GM12878 (cell line): ENCODE measurements around the gene SSU72. TPM values are rescaled to one million over a fixed set of nuclear protein-coding genes. Genes with fewer than 3 reads are reported as not detected.
"Not testable (repeated sequence)": the region's sequence is repeated elsewhere in the genome, so short reads cannot be mapped to it uniquely, and the experiment has no call there.

Experiments used
- ATAC-seq: fragments of 200-7000 bp; cut with Tn5 transposase; 3 replicates; pipeline ENCODE4 v1.9.1; 2020; ENCODE audit warnings: mild to moderate bottlenecking, moderate library complexity
- BruUV-seq: library from RNA; stranded (reverse); fragments of 400-500 nt; replicated peaks from 2 replicates; lab custom pipeline; 2021; lab: Mats Ljungman, UMichigan
- CTCF ChIA-PET: fragments of 300-600 bp; sonication (Branson Sonifier 250); formaldehyde crosslinking; extraction: SDS; loops from one replicate; lab custom pipeline; 2021; ENCODE audit warnings: inconsistent platforms; lab: Yijun Ruan, JAX
- POLR2A ChIA-PET: fragments of 350-600 bp; formaldehyde crosslinking; extraction: SDS; loops from one replicate; lab custom pipeline; 2021; ENCODE audit warnings: inconsistent platforms; lab: Charles Lee
- RAD21 ChIA-PET: fragments of 300-600 bp; sonication (Branson Sonifier 250); formaldehyde crosslinking; loops from one replicate; lab custom pipeline; 2023; ENCODE audit warnings: antibody characterized with exemption; ENCODE audit not compliant: unreplicated experiment; lab: Charles Lee
- SMC1A ChIA-PET: fragments of 300-600 bp; sonication (Branson Sonifier 250); formaldehyde crosslinking; loops from one replicate; lab custom pipeline; 2023; ENCODE audit not compliant: unreplicated experiment, uncharacterized antibody; lab: Charles Lee
- DNase-seq: peaks from one replicate; pipeline ENCODE4 v3.0.0-alpha.2; 2011; ENCODE audit warnings: low read depth, low spot score
- FAIRE-seq: peaks from 3 replicates; lab custom pipeline; 2011; peaks lifted over from hg19 to GRCh38; lab: Jason Lieb, UNC
- H2AFZ ChIP-seq: 2 replicates; pipeline ENCODE4 v1.6.0; 2011; ENCODE audit warnings: low read depth, low read length, control low read depth; ENCODE audit not compliant: control insufficient read depth
- H3K27ac ChIP-seq: 2 replicates; pipeline ENCODE4 v1.5.1; 2011; ENCODE audit warnings: control low read depth; ENCODE audit not compliant: control insufficient read depth, insufficient read depth
- H3K27me3 ChIP-seq, 2 experiments: replicated peaks in 1 of 2; 2 replicates each; pipeline versions ENCODE4 v1.6.0 to v1.6.1; 2011; ENCODE audit warnings: low read length in 1 of 2; ENCODE audit not compliant: control insufficient read depth in 2 of 2, insufficient read depth in 2 of 2
- H3K36me3 ChIP-seq, 2 experiments: 2 replicates each; pipeline ENCODE4 v1.5.1; 2011; ENCODE audit warnings: low read length in 1 of 2; ENCODE audit not compliant: control insufficient read depth in 2 of 2, insufficient read depth in 2 of 2
- H3K4me1 ChIP-seq: 2 replicates; pipeline ENCODE4 v1.6.1; 2011; ENCODE audit warnings: mild to moderate bottlenecking, low read length, moderate library complexity, mixed read lengths; ENCODE audit not compliant: control insufficient read depth, insufficient read depth
- H3K4me2 ChIP-seq: 2 replicates; pipeline ENCODE4 v1.6.0; 2011; ENCODE audit warnings: control low read depth; ENCODE audit not compliant: control insufficient read depth, insufficient read depth
- H3K4me3 ChIP-seq: fragments of 200-600 bp; sonication (generic); 2 replicates; pipeline ENCODE4 v1.5.1; 2016
- H3K79me2 ChIP-seq: 2 replicates; pipeline ENCODE4 v1.6.0; 2011; ENCODE audit warnings: low read length; ENCODE audit not compliant: control insufficient read depth, insufficient read depth
- H3K9ac ChIP-seq: 2 replicates; pipeline ENCODE4 v1.8.0; 2011; ENCODE audit warnings: low read length, control low read depth, mixed read lengths; ENCODE audit not compliant: control insufficient read depth, insufficient read depth
- H3K9me3 ChIP-seq: replicated peaks from 3 replicates; pipeline ENCODE4 v1.5.1; 2011; ENCODE audit warnings: mild to moderate bottlenecking, low read length; ENCODE audit not compliant: control insufficient read depth, insufficient read depth
- H4K20me1 ChIP-seq: 2 replicates; pipeline ENCODE4 v1.6.0; 2011; ENCODE audit not compliant: control insufficient read depth, insufficient read depth
- DPF2 ChIP-seq: fragments of 450-650 bp; IDR thresholded peaks from 2 replicates; pipeline ENCODE4 v1.6.1; 2017; ENCODE audit warnings: mild to moderate bottlenecking
- POLR2A ChIP-seq: IDR thresholded peaks from 2 replicates; pipeline ENCODE4 v1.6.1; 2011; ENCODE audit warnings: low read depth, mild to moderate bottlenecking, low read length
- WGBS: methylation state at CpG from one replicate; pipeline ENCODE4 v1.1.6; 2016; ENCODE audit warnings: low lambda C conversion rate; ENCODE audit not compliant: insufficient replicate concordance, insufficient coverage; ENCODE audit errors: missing lambda C conversion rate; 5-methylcytosine and 5-hydroxymethylcytosine counted together
- in situ Hi-C: fragments of 300-500 bp; cut with MboI; formaldehyde crosslinking; loops from 9 replicates; pipeline ENCODE4 v1.14.3; 2018; ENCODE audit warnings: mixed read lengths
- intact Hi-C: fragments of 100-400 bp; cut with micrococcal nuclease; formaldehyde crosslinking; loops from one replicate; pipeline ENCODE4 v1.14.2; 2022; ENCODE audit not compliant: unreplicated experiment
- polyA plus RNA-seq, 11 experiments: library from polyadenylated mRNA; depleted of rRNA in 4 of 11; unstranded in 6 of 11; stranded (reverse) in 5 of 11; fragments of >200 nt; fragmentation: Nextera tagmentation in 4 of 11; fragmentation: Illumina TruSeq in 1 of 11; extraction: Ambion mirVana in 4 of 11; extraction: Trizol in 1 of 11; gene quantifications; 1 replicate in 1 of 11; 2 replicates in 10 of 11; pipeline versions ENCODE4 v1.2.1 to v1.2.3, GENCODE V29; 2011 to 2016; ENCODE audit warnings: inconsistent platforms in 2 of 11, missing spikeins in 2 of 11, low read depth in 1 of 11
- total RNA-seq, 4 experiments: library from RNA; depleted of rRNA in 3 of 4; stranded (reverse); fragments of >200 nt in 3 of 4; fragmentation: Illumina TruSeq in 1 of 4; extraction: Trizol in 1 of 4; gene quantifications; 2 replicates each; pipeline versions ENCODE4 v1.2.1 to v1.2.3, GENCODE V29; 2013 to 2021
- TF ChIP-seq, protein P1 (sequence below): fragments of 450-650 bp; IDR thresholded peaks from 2 replicates; pipeline ENCODE4 v1.6.1; 2016; ENCODE audit warnings: mild to moderate bottlenecking

The SSU72 gene
- total and polyA plus RNA-seq, 10 of the 15 experiments (the other 5 are each of a cell fraction or from before 2014, with no cell fraction given) = 28.6 to 172 (median 67.7) TPM

GRCh38 chr1:1556961-1557360, 17.7 kb downstream of the SSU72 start:
- SMC1A ChIA-PET = interaction anchor here (1.4 kb wide), 1 partner anchor 9 kb away, joined by 4 read pairs; no protein-coding TSS in a partner anchor
- FAIRE-seq, H3K4me2 ChIP-seq, H3K79me2 ChIP-seq, H3K9me3 ChIP-seq, RAD21 ChIA-PET, H3K4me1 ChIP-seq, ATAC-seq, H3K9ac ChIP-seq, BruUV-seq, H4K20me1 ChIP-seq, H3K27me3 ChIP-seq, H3K4me3 ChIP-seq, H2AFZ ChIP-seq, H3K36me3 ChIP-seq, H3K27ac ChIP-seq, DNase-seq, CTCF ChIA-PET, in situ Hi-C loops, intact Hi-C loops, POLR2A ChIA-PET: not testable (repeated sequence)
- WGBS = 79% methylated on average over 11 of the region's 11 CpGs

DNA sequence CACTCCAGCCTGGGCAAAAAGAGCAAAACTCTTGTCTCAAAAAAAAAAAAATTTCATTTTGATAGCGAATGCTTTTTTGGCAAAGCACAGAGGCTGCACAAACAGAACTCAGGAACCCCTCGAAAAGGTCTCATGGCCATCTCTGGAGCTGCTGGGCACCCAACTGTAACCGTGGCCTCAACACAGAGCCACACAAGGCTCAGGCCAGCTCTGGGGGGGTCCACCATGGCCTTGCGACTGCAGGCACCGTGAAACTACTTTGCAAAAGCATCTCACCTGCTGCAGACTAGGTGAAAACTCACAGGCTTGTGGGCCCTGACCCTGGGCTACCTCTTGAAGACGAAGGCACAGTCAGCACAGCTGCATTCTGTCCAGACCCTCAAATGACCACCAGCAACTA, 18.2 kb downstream of the SSU72 start:
- Histone ChIP-seq H3K4me3 (no peak overlapping the region), H3K36me3 (peaks cover 3 to 4% of the 10 kb centered on the region in 2 experiments; a peak in 3 of 4 replicates), H3K4me2 (no peak overlapping the region), H3K4me1 (no peaks in the 10 kb centered on the region), H3K9ac (no peak overlapping the region), H3K9me3 (no peaks in the 10 kb centered on the region), H4K20me1 (no peaks in the 10 kb centered on the region)
- POLR2A ChIA-PET = no interaction called here
- TF ChIP-seq, protein P1, sequence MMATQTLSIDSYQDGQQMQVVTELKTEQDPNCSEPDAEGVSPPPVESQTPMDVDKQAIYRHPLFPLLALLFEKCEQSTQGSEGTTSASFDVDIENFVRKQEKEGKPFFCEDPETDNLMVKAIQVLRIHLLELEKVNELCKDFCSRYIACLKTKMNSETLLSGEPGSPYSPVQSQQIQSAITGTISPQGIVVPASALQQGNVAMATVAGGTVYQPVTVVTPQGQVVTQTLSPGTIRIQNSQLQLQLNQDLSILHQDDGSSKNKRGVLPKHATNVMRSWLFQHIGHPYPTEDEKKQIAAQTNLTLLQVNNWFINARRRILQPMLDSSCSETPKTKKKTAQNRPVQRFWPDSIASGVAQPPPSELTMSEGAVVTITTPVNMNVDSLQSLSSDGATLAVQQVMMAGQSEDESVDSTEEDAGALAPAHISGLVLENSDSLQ = no peak
- TF ChIP-seq DPF2 = no peak
- TF ChIP-seq POLR2A = 0 out of 2 replicates have a peak, but pooled peaks have one; percentile 25
- TF ChIP-seq, all 136 proteins: peak for 1
- DNase-seq (no peak), FAIRE-seq (no peak), ATAC-seq (no peak)
- intact Hi-C loops (no loop called here), in situ Hi-C loops (no loop called here)
- no peak overlapping the region for H3K27ac ChIP-seq
- no peaks in the 10 kb centered on the region for H3K27me3 ChIP-seq
- CTCF ChIA-PET = no interaction called here
- RAD21 ChIA-PET = no interaction called here
- WGBS = 91% methylated on average over 6 of the region's 6 CpGs
- SMC1A ChIA-PET = interaction anchor here (1.4 kb wide), 1 partner anchor 9 kb away, joined by 4 read pairs; no protein-coding TSS in a partner anchor
- no TSS peak for BruUV-seq
- H2AFZ ChIP-seq = no peak overlapping the region
- H3K79me2 ChIP-seq = no peaks in the 10 kb centered on the region
